Activated CD4-positive, alpha-beta T cell treated with anti-CD3 and anti-CD28 coated beads, Interleukin-2, amount 50 U/mL, for 1 hour (primary cell): Measurements from ENCODE around the gene LTBP1.

Source experiments
- DNase-seq: peaks from one replicate; pipeline ENCODE4 v3.0.0-alpha.2; 2020

LTBP1 gene

DNA sequence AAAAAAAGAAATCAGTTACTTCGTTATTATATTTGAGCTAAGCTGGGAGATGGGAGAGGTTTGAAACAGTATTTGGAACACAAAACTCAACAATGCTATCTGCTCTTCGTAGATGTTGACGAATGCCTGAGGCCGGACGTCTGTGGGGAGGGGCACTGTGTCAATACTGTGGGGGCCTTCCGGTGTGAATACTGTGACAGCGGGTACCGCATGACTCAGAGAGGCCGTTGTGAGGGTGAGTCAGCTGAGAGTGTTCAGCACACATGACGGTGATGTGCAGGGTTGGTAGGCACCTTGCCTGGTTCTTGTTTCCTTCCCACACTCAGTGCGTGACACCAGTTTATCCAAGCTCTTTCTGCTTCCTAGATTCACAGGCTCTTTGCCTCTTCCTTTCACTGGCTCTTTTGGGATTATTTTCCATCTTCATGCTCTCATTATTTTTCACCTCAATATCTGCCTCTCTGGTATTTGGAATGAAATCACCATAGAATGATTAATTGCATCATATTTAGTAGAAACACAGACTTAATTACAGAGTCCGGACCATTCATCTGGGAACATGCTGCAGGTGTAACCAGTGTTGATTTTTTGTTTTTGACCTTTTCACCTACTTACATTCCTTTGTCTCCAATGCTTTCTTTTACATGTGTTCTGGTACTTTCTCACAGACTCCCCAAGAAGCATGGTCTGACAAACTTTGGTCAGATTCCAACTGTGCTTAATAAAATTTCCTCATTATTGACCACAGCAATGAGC, 329.1 kb downstream of the LTBP1 start:
- peak; percentile 11 for DNase-seq

DNA sequence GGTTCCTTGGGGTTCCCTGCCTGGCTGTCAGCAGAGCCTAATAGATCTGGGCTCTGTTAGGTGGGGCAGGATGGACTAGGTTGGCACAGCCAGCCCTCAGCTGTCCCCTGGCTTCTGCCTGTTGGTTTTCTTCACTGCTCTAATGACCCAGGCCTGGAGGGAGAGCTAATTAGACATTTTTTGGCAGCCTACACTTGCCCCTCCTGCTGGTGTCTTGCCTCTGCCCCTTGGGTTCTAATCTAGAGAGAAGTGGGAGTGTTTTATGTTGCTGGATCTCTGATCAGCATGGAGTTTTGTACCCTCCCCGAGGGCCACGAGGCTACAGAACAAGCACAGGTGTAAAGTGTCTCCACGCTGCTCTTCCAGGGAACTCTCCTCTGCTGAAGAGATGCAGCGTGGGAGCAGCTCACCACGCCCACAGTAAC, 330.3 kb downstream of the LTBP1 start:
- DNase-seq = no peak

DNA sequence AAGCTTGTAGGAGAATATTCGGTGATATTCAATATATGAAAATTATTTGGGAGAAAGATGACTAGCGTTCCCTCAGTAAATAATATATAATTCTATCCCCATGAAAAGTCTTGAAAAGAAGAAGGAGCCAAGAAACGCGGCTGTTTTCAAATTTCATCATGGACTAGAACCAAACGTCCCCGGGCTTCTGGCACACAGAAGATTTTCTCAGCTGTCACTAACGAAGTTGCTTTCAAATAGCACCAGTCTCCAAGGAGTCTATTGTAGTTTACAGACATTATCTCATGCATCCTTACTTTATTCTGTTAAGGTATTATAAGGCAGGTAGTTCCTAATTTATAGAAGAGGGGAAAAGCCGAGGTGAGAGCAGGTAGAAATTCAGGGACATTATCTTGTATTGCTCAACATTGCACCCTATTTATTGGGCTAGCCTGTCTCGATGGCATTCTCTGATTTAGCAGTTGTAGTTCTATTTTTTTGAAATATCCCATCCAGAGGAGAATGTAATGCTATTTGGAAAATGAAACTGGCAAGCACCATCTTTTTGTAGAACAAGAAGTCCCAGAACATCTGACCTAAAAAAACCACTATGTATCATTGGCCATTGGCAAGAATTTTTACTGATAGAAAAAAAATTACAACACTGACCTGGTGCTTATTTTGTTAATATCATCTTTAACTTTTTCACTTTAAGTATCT, 331.6 kb downstream of the LTBP1 start:
- no peak for DNase-seq

DNA sequence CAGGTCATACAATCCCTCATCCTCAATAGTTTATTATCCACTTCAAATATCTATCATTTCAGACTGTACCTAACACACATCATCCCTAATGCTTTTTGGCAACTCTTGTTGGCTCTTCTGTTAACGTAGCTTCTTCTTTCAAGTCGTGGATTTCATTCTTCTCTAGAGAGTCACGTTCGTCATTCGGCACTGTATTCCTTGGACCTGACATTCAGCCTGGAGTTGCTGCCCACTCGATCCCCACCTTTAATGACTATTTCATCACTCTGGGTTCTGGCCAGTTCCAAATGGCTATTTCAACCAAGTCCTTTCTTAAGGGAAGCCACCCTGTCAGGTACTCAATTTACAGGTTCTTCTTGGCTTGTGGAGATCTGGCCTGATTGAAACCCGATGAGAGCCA, 337.5 kb downstream of the LTBP1 start:
- DNase-seq = no peak

DNA sequence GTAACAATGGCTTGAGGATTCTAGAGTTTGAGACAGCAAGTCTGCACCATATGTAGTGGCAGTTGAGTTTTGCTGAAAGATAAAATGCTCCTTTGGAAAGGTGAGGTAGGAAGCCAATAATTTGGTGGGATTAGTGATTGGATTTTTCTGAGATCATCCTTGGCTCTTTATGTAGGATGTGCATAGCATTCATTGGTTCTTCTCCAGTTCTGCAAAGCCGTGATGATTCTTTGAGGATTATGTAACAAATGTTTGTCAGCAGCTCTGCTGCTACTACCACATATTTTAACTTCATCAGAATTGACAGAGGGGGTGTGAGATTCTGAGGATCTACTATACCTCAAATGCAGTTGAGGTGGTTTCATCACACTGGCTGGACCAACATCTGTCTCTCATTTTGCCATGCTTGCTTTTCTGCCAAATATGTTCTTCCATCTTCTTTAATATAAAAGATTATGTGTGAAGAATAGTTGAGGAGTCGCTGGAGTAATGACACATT, 340.8 kb downstream of the LTBP1 start:
- DNase-seq = no peak

DNA sequence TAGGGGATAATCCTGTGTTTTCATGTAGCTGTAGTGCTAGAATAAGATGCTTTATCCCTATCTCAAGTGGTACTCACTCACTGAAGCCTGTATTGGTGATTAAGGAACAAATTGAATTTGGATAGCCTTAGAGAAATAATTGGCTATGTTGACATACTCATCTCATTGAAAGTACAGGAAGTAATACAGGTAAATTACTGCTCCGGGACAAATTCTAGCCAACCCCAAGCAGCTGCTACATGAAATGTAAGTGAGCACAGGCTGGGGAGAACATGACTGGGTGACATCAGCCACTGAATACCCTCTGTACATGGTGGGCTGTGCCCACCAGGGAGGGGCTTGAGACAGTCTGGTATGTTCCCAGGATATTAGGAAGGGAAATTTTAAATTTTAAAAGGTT, 341.3 kb downstream of the LTBP1 start:
- DNase-seq = no peak

DNA sequence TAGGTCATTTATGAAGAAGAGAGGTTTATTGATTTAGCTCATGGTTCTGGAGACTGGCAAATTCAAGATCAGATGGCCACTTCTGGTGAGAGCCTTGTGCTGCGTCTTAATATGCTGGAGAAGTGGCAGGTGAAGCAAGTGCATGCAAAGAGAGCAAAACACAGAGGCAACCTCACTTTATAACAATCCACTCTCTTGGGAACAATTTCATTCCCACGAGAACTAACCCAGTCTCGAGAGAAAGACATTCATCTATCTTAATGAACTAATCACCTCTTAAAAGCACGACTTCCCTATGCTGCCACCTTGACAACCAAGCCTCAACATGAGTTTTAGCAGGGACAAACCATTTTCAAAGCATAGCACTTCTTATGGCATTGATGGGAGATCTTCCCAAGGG, 343.2 kb downstream of the LTBP1 start:
- no peak for DNase-seq

DNA sequence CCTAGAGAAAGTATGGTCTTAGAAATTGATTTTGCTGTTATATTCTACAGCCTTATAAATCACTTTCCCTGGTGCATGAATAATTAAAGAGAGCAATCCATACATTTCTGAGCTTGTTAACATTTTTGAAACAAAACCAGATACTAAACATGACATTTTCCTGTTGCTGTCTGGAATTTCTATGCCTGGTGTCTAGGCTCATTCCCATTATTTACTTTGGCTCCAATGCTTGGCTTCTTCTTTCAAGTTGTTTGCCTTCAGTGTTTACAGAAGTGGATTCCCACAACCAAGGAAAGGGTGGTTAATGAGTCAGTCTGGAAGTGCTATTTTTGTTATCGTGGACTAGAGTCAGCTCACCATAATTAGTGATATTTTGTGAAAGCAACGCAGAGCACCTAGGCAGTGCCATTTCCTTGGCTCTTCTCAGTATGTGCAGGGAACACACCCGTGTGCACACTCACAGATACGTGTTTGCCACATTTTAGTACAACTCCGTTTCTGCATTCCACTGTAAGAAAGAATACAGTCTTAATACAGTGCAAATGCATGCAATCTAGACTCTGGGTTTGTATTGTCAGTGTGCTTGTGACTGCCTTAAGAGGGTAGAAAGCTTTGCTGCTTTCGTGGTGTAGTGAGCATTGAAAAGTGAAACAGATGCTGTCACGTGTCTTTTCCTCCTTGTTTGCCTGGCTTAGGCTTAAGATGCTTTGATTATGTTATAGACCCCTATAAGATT, 344.7 kb downstream of the LTBP1 start:
- no peak for DNase-seq

DNA sequence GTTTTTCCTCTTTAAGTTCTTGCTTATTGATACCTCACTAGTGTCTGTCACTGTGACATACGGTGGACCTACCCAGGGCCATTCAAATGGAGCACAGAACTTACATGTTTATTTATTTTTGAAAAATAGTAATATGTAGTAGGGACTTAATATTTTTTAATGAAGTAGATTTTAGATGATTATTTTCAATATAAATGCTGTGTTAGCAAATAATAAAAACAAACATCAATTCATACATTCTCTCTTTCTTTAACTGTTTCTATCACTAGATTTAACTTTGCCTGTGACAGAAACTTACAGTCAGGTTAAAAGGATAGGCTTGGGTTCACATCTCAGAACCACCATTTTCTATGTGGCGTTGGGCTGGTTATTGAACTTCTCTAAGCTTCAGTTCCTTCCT, 345.3 kb downstream of the LTBP1 start:
- DNase-seq = no peak

DNA sequence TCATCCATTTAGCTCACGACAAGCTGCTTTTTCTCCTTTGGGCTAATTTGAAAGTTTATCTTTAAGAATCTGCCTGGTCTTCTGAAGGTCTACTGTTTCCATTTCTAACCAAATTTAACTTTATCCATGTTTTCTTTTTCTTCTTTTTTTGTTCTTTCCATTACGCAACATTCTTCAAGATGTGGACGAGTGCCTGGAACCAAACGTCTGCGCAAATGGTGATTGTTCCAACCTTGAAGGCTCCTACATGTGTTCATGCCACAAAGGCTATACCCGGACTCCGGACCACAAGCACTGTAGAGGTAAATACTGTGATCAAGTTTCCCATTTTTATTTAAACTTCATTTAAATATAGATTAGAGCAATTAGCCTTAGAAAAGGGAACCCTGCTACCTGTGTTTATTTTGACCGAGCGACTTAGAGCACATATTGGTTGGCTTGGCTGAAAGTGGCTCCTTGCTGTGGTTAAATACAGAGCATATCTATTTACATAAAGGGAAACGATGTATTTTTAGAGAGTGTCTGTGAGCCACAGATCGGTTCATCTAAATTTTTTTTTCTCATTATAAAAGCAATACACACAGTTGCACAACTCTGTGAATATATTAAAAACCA, 346.3 kb downstream of the LTBP1 start:
- no peak for DNase-seq

DNA sequence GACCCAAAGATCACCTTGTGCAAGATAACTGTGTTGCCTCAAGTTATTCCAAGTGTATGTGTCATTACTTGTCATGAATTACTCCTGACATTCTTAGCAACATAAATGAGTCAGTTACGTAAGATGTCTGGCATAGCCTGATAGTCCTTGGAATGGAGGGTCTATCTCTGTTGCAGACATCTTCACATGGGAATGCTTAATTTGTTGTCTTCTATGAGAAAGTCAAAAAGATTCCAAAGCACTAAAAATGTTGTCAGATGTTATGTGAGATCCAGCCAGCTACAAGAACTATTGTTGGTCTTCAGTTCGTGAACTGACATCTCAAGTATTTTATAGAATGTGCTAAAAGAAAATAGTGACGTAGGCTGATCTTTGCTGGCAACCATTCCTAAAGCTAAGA, 351.5 kb downstream of the LTBP1 start:
- DNase-seq = no peak

DNA sequence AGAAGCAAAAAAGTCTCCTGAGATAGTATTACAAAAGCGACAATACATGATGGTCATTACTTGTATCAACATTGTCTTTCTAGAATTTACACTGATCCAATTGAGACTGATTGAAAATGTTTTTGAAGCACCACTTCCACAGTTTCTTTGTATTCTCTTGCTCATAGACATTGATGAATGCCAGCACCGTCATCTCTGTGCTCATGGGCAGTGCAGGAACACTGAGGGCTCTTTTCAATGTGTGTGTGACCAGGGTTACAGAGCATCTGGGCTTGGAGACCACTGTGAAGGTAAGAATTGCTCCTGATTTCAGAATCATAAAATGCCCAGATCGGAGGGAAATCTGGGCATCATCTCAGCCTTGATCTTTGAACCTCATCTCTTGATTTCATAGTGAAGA, 354.6 kb downstream of the LTBP1 start:
- no peak for DNase-seq

DNA sequence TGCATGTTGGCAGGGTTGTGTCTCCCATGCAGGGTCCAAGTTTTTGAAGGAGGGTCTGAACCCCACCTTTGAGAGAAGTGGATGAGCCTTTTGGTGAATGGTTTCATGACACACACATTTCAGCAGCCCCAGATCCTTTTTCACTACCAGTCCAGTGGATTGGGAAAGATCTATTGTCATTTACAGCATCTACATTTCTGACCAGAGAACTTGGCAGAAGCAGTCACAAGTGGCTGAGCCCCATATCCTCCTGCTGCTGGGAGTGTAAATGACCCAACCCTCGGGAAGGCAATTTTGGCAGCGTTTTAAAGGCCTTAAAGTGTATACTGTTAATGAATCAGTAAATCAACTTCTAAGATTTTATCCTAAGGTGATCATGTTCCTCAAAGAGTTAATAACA, 355.6 kb downstream of the LTBP1 start:
- DNase-seq = no peak

DNA sequence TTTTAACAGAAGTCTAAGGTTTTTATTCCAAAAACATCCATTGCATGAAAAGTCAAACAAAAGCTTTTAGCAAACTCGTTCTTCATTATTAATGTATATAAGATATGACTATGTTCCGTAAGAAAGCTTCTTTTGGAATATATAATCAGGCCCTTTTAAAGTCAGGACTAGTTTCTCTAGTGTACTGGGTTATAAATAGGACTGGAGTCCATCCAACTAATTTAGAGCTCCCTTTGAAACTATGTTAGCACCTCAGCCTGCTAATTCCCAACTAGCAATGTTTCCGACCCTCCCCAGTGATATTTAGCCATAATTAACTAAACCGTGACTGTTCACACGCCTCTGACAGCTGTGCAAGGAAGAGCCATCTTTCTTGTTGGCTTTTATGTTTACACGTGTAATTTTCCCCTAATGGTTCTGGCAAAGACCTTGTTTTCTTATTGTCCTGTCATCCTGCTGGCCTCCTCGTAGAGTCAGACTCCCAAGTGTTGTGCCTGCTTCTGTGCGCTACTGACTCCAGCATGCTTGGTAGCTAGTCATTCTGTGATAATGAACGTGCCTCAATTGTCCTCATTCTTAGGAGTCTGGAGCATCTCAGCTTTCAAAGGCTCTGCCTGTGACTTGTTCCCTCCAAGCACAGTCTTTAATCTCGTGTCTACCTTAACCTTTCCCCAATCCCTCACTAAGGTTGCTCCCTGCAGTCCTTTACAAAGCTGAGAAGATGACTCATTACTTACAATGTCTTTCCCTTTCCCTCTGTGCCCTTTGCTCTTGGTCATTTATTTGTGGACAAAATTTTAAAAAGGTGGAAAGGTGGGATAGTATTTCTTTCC, 357.5 kb downstream of the LTBP1 start:
- DNase-seq = no peak

DNA sequence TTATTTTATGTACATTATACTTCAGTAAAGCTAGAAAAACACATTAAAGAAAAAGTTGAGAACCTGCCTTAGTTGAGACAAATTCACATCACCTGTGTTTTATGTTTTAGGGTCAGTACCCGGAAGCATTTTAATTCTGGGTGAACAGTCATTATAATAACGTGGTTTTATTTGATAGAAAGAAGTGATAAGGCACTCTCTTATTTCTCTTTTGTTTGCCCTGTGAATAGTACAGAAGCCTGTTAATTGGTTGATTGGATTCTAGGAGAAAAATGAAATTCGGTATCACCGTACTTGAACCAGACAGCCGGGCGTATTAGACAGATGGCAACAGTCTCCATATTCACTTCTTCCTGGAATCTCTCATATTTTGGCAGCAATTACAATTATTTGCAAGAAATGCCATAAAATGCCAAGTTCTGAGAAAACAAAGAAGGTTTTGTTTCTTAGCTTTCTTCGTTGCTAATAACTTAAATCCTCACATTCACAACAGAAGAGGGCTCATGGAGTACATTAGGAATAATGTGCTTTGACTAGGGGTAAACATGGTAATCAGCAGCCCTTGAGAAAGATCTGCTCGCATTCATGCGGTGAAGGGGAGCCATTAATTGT, 361.0 kb downstream of the LTBP1 start:
- DNase-seq = no peak

DNA sequence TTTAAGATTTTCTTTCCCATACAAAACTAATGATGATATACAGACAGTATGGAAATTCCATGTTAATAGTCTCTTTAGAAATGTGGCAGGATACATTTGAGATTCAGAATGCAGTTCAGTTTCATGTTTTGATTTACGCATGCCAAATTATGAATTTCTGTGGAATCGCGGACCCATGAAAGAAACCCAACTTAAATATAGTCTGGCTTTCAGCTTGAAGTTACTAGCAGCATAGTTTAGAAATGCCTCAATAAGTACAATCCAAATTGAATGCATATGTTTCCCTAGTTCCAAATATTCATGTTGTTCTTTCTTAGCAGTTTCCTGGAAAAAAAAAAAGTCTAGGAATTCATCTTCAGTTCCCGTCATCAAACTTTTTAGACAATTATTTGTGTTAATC, 365.6 kb downstream of the LTBP1 start:
- no peak for DNase-seq

DNA sequence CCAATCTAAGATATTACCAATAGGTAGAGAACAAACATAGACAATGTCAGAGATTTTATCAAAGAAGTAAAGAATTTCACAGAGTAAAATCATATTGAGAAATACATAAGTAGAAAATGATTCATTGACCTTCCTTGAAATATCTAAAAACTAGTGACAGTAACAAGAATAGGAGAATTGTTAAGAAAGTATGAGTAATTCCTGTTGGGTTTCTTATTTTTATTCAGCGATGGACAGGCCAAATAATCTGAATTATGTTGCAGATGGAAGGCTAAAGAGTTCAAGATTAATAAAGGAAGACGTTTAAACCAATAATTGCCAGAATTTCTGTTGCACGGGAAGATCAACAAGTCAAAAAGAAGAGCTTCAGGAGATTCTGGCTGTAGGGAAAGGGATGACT, 366.3 kb downstream of the LTBP1 start:
- DNase-seq = no peak

DNA sequence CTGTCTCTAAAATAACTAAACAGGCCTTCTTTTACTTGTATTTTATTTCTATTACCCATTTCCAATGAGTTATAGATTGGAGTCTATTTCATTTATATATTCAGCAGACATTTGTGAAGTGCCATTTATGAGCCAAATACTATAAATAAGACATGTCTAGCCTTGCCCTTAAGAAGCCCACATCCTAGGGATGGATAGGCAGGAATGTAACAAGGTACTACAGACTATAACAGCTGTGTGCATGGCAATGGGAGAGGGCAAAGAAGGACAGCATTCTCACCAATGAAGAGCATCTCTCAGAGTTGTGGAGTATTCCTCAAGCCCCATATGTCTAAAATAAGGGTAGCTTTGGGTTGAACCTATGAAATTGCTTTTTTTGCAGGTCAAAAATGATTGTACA, 367.8 kb downstream of the LTBP1 start:
- no peak for DNase-seq

DNA sequence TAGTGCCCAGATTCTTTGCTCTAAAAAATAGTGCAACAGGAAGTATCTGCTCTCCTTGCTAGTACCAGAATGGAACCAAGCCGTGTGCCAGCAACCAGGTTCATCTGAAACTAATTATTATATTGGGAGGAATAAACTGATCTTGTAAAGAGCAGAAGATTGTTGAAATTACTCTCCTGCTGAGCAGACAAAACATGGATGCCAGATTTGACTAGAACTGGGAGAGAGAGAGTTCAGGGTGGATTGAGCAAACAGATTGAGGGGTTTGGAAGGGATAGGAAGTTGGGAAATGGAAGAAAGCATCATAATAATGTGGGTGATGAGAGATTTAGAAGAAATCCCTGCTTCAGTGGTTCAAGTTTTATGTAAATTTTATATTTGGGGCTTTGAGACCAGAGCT, 369.6 kb downstream of the LTBP1 start:
- DNase-seq = no peak

DNA sequence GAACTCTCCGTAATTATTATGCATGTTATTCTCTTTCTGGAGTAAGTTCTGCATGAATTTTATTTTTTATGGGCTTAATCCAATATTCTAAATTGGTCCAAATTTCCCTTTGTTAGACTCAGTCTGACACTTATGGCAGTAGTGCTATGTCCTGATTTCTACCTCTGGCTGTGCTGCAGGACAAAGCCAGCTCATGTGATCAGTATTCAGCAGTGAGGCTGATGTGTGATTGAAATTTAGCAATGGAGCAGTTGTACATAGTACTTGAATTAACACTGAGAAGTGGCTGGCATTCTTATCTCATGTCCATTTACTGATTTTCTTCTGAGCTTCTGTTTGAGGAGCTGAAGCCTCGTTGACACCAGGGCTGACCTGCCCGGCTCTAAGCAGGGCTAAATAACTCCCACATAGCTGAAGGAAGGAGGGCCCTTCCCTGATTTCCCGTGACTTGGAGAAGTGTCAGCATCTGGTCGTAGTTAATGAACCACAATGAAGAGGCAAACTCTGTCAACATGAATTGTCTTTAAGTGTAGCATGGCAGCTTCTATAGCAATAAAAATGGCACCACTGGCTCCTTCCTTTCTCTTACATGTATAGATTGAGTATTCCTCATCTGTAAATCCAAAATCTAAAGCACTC, 370.7 kb downstream of the LTBP1 start:
- no peak for DNase-seq

DNA sequence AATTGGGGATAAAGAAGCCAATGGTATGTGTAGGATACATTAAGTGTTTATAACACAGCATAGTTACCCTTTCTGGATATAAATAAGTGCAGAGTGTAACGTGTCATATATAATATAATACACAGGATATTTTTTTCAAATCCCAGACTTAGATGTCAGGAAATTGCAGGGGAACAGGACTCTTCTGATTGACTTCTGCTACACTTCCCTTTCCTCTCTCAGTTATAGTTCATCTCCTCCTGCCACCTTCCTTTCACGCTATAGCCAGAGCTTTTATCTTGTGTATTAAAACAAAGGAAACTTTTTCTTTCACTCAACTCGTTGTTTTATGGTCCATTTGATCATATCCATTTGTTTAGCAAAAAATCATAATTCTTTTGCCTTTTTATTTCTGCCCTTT, 371.7 kb downstream of the LTBP1 start:
- no peak for DNase-seq

DNA sequence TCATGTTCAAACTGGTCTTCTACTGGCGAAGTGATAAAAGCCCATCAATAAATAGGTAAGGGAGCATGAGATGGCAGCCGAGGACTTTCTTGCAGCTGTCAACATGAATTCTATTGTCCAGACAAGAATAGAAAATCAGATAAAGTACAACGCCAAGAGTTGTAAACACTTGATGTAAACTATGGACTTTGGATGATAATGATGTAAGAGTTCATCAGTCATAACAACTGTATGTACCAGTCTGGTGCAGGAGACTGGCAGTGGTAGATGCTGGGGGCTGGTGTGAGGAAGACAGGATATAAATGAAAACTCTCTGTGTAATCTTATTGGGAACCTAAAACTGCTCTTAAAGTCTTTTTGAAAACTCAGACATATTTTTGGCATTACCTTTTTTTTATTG, 373.8 kb downstream of the LTBP1 start:
- DNase-seq = no peak
